ENCODE results near the gene SETD2.

SETD2 gene

GRCh38 chr3:47008234-47008796 is 155.6 kb downstream of the SETD2 start:
- no peak for DNase-seq

GRCh38 chr3:47007482-47008233 is 156.3 kb downstream of the SETD2 start:
- DNase-seq = no peak

GRCh38 chr3:47007001-47007400 is 156.9 kb downstream of the SETD2 start:
- no peak for DNase-seq

GRCh38 chr3:47006145-47006651 is 157.7 kb downstream of the SETD2 start:
- no peak for DNase-seq

- no peak for DNase-seq
These were observed 158.4 kb downstream of the SETD2 start for GRCh38 chr3:47005212-47006144.

- no peak for DNase-seq
These were observed 159.3 kb downstream of the SETD2 start for GRCh38 chr3:47004369-47005211.

- DNase-seq = no peak
These were observed 160.2 kb downstream of the SETD2 start for GRCh38 chr3:47003461-47004368.

- no peak for DNase-seq
These were observed 160.9 kb downstream of the SETD2 start for GRCh38 chr3:47003056-47003410.

GRCh38 chr3:47002171-47003055 is 161.5 kb downstream of the SETD2 start:
- DNase-seq = no peak

GRCh38 chr3:47001731-47002170 is 162.2 kb downstream of the SETD2 start:
- no peak for DNase-seq

- no peak for DNase-seq
These were observed 162.8 kb downstream of the SETD2 start for GRCh38 chr3:47000922-47001730.

GRCh38 chr3:47000198-47000815 is 163.6 kb downstream of the SETD2 start:
- no peak for DNase-seq

- no peak for DNase-seq
These were observed 164.3 kb downstream of the SETD2 start for GRCh38 chr3:46999516-47000197.

GRCh38 chr3:46998852-46999515 is 164.9 kb downstream of the SETD2 start:
- no peak for DNase-seq

GRCh38 chr3:46998121-46998851 is 165.6 kb downstream of the SETD2 start:
- DNase-seq = peak; percentile 10 to 70

- DNase-seq = no peak
These were observed 166.3 kb downstream of the SETD2 start for GRCh38 chr3:46997453-46998091.
